Activated CD4-positive, alpha-beta T cell treated with anti-CD3 and anti-CD28 coated beads, Interleukin-10, Interleukin-2, amounts not matched to agents 100 ng/mL and 50 ng/mL, durations not matched to agents 16 hours and 8 hours (primary cell): ENCODE results near the gene EMILIN3.

Experiments
- DNase-seq: peaks from one replicate; pipeline ENCODE4 v3.0.0-alpha.2; 2020

The EMILIN3 gene

GRCh38 chr20:41366546-41367392 is at the start of gene EMILIN3:
Gene EMILIN3, minus strand, starts transcription at chr20:41366818. Its CDS starts 184 bp downstream, at chr20:41366634.
- no peak for DNase-seq

GRCh38 chr20:41415191-41415590 is 48.6 kb upstream of the EMILIN3 start:
- DNase-seq, result no peak

- no peak for DNase-seq
These were observed 46.6 kb upstream of the EMILIN3 start for GRCh38 chr20:41413169-41413568.

DNA sequence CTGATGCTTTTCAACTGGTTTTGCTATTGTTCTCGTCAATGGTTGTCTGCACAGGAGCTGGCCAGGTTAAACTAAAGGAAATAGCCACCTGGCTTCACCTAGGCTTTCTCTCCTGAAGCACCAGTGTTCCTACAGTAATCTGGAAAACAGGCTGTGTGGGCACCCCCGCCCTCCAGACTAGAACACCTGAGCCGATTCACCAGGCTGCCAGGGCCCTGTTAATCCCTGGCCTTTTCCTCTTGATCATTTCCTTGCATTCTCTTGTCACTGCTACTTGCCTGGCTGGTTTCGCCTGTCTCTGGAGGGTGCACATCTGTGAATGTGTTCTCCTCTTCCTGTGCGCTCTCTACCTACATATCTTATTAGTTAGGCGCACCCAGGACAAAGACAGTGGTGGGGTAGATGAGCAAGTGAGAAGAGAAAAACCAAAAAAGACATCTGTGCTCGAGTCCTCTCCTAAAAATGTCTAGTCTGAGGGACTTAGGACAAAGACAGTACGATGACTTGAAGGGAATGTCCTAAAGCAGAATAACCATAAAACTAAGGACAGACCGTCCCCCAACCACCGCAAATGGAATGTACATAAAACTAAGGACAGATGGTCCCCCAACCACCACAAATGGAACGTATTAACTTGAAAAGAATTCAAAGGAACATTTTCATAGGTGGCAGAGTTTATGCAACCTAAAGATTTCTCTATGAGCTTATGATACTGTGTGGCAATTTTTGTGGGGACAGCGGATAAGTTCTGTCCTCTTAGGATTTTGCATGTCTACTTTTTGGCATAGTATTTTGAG is 45.9 kb upstream of the EMILIN3 start:
- no peak for DNase-seq

GRCh38 chr20:41411391-41411847 is 44.8 kb upstream of the EMILIN3 start:
- DNase-seq, result peak; percentile 15

GRCh38 chr20:41408986-41409385 is 42.4 kb upstream of the EMILIN3 start:
- DNase-seq, result no peak

GRCh38 chr20:41408156-41408794 is 41.7 kb upstream of the EMILIN3 start:
- DNase-seq, result peak; percentile 40

DNA sequence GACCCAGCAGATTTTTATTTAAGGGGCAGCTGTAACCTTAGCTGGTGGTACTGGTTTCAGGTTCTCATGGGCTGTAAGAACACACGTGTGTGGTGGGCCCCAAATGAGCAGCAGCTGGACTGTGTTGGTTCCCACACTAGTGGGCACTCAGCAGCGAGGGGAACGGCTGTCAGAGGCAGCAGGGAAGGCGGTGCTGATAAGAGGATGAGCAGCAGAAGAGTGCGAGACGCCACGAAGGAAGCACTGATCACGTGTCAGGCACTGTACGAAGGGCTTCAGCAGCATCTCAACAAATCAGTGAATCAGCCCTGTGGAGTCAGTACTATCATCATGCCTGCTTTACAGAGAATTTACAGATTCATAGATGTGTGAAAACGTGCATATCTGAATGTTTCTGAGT is 41.0 kb upstream of the EMILIN3 start:
- no peak for DNase-seq

DNA sequence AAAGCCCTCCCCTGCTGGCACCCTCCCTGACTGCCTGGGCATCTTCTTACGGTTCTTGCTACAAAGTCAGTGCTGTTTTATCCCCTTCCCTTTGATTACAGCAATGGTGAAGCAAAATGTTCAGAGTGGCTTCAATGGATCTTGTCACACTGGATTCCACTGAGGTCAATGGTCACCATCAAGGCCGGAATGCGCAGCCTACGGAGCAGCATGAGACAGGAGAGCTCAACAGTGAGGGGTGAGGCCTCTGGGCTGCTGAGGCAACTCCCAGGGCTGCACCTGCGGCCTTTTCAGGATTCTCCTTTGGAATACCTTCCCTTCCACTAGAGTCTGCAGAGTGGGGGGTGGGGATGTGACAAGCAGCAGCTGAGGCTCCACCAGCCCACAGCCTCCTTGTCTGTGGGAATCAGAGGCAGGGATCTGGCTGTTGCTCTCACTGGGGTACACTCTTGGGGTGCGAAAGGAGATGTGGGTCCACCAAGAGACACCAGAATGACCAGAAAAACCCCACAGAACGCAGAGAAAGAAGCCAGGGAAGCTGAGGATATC is 40.4 kb upstream of the EMILIN3 start:
- no peak for DNase-seq

- DNase-seq, result no peak
These were observed 39.7 kb upstream of the EMILIN3 start for GRCh38 chr20:41406353-41406752.

DNA sequence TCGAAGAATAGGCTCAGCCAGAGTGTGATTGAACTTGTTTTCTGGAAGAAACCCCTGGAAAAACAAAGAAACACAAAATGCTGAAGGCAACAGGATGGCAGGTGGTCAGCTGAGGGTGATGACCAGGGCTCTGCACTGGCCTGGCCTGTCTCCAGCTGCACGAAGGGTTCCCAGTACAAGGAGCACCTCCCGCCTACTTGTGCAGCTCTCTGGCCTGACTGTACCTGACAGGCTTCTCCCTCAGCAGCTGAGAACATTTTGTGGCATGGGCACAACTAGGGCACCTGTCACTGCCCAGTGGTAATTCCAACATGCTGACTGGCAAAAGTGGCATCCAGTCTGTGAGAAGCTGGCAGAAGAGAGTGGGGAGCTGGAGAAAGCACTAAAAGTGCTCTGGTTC is 38.8 kb upstream of the EMILIN3 start:
- DNase-seq, result no peak

- no peak for DNase-seq
These were observed 37.0 kb upstream of the EMILIN3 start for GRCh38 chr20:41403604-41404003.

DNA sequence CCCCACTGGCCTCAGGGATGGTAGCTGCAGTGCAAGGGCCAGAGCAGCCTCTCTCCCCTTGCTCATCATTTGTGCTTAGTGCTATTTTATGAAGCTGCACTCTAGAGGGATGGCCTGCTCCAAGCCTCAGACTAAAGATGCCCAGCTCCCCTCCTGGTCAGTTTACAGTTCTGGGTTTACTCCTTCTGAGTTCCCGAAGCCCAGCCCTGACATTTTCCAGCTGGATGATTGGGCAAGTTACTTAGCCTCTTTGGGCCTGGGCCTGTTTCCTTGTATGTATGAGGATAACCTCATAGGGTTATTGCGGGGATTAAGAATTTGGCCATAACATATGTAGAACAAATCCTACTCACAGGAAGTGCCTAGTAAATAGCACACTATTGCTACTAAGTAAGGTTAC is 31.8 kb upstream of the EMILIN3 start:
- no peak for DNase-seq

DNA sequence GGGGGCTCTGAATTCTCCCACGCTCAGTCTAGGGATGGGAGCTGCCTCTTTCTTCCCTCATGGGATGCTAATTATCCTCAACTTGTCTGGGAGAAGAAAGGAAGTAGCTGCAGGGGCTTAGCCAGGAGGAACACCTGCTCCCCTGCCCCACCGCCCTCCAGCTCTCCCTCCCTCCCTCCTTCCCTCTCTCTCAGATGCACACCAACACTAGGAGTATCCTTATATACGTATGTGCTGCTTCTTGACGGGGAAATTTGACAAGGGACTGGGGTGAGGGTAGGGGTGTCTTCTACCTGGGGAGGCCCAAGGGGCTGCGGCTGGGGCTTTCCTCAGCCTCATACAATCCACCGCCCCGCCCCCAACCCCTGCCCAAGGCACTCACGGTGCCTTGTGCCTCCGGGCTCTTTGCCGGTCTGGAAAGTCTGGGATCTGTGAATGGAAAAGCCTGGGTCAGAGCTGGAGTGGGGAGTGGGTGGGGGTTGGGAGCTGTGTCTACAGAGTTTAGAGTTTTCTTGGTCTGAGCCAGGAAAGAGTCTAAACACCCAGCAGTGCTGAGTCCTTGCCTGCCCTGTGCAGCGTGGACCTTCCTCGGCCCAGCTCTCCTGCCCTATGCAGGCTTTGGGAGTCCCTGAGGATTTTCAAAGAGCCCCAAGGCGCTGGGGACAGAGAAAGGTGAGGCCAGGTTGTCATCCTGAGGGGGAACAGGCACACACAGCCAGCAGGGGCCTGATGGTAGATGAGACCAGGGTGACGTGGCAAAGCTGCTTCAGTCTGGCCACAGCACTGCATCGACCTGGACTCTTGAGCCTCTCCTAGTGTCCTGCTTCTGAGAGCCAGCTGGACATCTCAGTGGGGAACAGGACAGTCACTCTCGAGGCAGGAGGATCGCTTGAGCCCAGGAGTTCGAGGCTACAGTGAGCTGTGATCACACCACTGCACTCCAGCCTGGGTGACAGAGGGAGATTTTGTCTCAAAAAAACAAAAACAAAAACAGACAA is 29.3 kb upstream of the EMILIN3 start:
- no peak for DNase-seq

- no peak for DNase-seq
These were observed 28.5 kb upstream of the EMILIN3 start for GRCh38 chr20:41394931-41395666.

DNA sequence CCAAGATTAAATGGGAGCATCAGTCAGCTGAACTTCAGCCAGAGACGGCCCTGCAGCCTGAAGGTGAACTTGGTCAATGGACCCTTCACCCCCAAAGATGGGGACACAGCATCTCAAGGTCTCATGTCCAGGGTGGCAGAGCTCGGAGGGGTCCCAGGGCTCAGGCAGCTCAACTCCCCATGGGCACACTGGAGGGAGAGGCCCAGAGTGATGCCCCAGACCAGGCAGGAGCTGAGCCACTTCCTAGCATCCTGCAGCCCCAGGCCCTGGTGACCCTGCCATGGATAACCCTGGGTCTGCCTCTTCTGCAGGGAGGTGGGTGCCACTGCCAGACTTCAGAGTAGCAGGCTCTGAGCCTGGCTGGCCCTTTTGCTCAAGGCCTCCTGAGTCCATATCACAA is 27.5 kb upstream of the EMILIN3 start:
- no peak for DNase-seq

DNA sequence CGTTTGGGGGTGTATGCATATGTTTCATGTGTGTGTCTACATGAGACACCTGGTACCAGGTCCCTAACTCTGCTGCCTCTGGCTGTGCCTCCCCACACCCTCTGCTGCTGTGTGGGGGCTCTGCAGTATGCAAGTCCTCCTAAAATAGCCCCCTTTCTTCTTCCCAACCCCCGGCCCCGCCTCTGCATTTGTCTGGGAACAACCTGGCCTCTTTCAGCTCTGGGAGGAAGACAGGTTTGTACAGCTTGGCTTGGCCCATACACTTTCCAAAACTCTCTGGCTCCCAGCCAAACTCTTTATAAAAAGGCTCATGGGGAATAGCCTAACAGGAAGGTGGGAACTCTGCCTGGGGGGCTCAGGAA is 27.1 kb upstream of the EMILIN3 start:
- DNase-seq, result no peak

- no peak for DNase-seq
These were observed 26.5 kb upstream of the EMILIN3 start for GRCh38 chr20:41392871-41393704.

- no peak for DNase-seq
These were observed 25.7 kb upstream of the EMILIN3 start for GRCh38 chr20:41392295-41392694.

GRCh38 chr20:41391587-41392001 is 25.0 kb upstream of the EMILIN3 start:
- no peak for DNase-seq
